ENCODE data around the gene MYH9.

DNA sequence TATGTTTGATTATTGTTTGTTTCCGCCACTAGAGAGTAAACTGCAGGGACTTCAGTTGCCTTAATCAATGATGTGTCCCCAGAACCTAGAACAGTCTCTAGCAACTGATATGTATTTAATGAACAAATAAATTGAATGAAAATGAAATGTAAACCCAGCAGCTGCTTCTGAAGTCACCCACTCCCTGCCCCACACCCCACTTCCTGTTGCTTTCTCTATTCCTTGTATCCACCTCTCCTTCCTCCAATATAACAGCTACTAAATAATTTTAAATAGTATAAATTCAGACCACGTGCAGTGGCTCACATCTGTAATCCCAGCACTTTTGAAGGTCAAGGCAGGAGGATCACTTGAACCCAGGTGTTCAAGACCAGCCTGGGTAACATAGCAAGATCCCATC, 15.8 kb downstream of the MYH9 start:
- TF ChIP-seq, protein P1, sequence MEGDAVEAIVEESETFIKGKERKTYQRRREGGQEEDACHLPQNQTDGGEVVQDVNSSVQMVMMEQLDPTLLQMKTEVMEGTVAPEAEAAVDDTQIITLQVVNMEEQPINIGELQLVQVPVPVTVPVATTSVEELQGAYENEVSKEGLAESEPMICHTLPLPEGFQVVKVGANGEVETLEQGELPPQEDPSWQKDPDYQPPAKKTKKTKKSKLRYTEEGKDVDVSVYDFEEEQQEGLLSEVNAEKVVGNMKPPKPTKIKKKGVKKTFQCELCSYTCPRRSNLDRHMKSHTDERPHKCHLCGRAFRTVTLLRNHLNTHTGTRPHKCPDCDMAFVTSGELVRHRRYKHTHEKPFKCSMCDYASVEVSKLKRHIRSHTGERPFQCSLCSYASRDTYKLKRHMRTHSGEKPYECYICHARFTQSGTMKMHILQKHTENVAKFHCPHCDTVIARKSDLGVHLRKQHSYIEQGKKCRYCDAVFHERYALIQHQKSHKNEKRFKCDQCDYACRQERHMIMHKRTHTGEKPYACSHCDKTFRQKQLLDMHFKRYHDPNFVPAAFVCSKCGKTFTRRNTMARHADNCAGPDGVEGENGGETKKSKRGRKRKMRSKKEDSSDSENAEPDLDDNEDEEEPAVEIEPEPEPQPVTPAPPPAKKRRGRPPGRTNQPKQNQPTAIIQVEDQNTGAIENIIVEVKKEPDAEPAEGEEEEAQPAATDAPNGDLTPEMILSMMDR (IDR thresholded peaks at IDR 0.05; ENCODE audit: low read length): no peak
- no peak for TF ChIP-seq EZH2 (optimal IDR thresholded peaks at IDR 0.05; ENCODE audit: low read depth, low read length)
